ENCODE results near the gene COX11. TPM values are rescaled to one million over a fixed set of nuclear protein-coding genes. Genes with fewer than 3 reads are reported as not detected.

The COX11 gene
- total RNA-seq, 1 donor from 2014 or later: 19.6 TPM

DNA sequence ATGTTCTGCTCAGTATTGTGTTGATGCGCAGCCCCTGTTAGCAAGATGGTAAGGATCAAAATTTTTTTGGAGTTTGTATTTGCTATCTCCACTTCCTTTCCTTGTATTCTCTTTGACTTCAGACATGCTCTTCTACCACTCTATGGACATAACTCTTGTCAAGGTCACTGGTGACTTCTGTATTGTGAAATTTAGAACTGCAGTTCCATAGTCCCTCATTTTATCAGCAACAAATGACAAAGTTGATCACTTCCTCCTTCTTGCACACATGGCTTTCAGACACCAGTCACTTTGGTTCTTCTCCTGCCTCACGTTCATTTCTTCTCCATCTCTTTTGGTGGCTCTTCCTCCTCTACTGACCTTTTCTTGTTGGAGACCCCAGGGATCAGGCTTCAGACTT, 21.1 kb downstream of the COX11 start:
- H3K4me1 ChIP-seq: no peaks in the 10 kb centered on the region
- no peak overlapping the region for H3K4me3 ChIP-seq
- no peaks in the 10 kb centered on the region for H3K27me3 ChIP-seq
- no peaks in the 10 kb centered on the region for H3K9me3 ChIP-seq
- TF ChIP-seq, protein P1, sequence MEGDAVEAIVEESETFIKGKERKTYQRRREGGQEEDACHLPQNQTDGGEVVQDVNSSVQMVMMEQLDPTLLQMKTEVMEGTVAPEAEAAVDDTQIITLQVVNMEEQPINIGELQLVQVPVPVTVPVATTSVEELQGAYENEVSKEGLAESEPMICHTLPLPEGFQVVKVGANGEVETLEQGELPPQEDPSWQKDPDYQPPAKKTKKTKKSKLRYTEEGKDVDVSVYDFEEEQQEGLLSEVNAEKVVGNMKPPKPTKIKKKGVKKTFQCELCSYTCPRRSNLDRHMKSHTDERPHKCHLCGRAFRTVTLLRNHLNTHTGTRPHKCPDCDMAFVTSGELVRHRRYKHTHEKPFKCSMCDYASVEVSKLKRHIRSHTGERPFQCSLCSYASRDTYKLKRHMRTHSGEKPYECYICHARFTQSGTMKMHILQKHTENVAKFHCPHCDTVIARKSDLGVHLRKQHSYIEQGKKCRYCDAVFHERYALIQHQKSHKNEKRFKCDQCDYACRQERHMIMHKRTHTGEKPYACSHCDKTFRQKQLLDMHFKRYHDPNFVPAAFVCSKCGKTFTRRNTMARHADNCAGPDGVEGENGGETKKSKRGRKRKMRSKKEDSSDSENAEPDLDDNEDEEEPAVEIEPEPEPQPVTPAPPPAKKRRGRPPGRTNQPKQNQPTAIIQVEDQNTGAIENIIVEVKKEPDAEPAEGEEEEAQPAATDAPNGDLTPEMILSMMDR (IDR thresholded peaks at IDR 0.05): no peak
- no peak for DNase-seq (ENCODE audit: low spot score in 2 of 2)
- peaks cover 17 to 33% of the 10 kb centered on the region in 2 donors for H3K36me3 ChIP-seq
- intact Hi-C loops (cut with DNase I): no loop called here
- H3K27ac ChIP-seq: no peak overlapping the region

DNA sequence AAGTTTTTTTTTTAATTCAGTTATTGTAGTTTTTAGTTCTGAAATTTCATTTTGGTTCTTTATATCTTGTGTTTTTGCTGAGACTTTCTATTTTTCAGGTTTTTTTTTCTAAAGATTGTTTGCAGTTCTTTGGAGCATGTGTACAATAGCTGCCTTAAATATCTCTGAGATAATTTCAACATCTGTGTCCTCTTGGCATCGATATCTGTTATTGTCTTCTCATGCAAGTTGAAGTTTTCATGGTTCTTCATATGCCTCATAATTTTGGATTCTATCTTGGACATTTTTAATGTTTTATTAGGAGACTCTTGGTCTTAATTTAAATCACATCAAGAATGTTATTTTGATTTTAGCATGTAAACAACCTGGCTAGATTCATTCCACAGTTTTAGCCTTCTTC, 22.8 kb downstream of the COX11 start:
- H3K4me3 ChIP-seq: no peak overlapping the region
- intact Hi-C loops (cut with DNase I): no loop called here
- peaks cover 11 to 22% of the 10 kb centered on the region in 2 donors for H3K36me3 ChIP-seq
- no peak for DNase-seq (ENCODE audit: low spot score in 2 of 2)
- TF ChIP-seq, protein P1 (IDR thresholded peaks at IDR 0.05): no peak
- no peaks in the 10 kb centered on the region for H3K9me3 ChIP-seq
- H3K27ac ChIP-seq: no peak overlapping the region
- H3K4me1 ChIP-seq: no peaks in the 10 kb centered on the region
- H3K27me3 ChIP-seq: no peaks in the 10 kb centered on the region

GRCh38 chr17:54945231-54945630, 23.2 kb downstream of the COX11 start:
- no peaks in the 10 kb centered on the region for H3K4me1 ChIP-seq
- no peak overlapping the region for H3K27ac ChIP-seq
- TF ChIP-seq, protein P1 (IDR thresholded peaks at IDR 0.05): no peak
- no peaks in the 10 kb centered on the region for H3K27me3 ChIP-seq
- peaks cover 14 to 22% of the 10 kb centered on the region in 2 donors for H3K36me3 ChIP-seq
- H3K9me3 ChIP-seq: no peaks in the 10 kb centered on the region
- intact Hi-C loops (cut with DNase I): no loop called here
- no peak for DNase-seq (ENCODE audit: low spot score in 2 of 2)
- H3K4me3 ChIP-seq: no peak overlapping the region

- Histone ChIP-seq H3K27me3 (no peaks in the 10 kb centered on the region), H3K27ac (no peak overlapping the region), H3K9me3 (no peaks in the 10 kb centered on the region), H3K4me1 (no peaks in the 10 kb centered on the region), H3K4me3 (no peak overlapping the region), H3K36me3 (peaks cover 16 to 21% of the 10 kb centered on the region in 2 donors)
- TF ChIP-seq, protein P1 (IDR thresholded peaks at IDR 0.05): no peak
- intact Hi-C loops (cut with DNase I): no loop called here
- DNase-seq (ENCODE audit: low spot score in 2 of 2): no peak
Measured at GRCh38 chr17:54944796-54945195, 23.7 kb downstream of the COX11 start.

DNA sequence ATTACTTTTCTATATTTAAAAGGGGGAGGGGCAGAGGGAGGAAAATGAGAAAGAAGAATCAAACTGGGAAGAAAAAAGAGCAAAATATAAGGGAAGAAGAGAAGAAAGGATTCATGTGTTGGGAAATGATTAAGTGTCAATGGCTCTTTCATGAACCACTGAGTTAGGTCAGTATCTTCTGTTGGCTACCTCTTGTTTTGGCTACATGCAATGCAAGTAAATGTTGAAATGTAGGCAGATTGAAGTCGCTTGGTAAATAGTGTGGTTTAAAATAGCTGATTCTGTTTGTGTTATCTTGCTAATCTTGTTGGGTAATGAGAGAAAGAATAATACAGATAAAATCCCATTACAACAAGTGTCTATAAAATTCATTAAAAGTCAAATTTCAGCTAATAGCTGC, 27.2 kb downstream of the COX11 start:
- intact Hi-C loops (cut with DNase I): no loop called here
- peaks cover 7 to 31% of the 10 kb centered on the region in 2 donors for H3K36me3 ChIP-seq
- H3K27me3 ChIP-seq: no peaks in the 10 kb centered on the region
- no peak overlapping the region for H3K4me3 ChIP-seq
- TF ChIP-seq, protein P1 (IDR thresholded peaks at IDR 0.05): no peak
- DNase-seq (ENCODE audit: low spot score in 2 of 2): no peak
- H3K27ac ChIP-seq: no peak overlapping the region
- no peaks in the 10 kb centered on the region for H3K9me3 ChIP-seq
- no peaks in the 10 kb centered on the region for H3K4me1 ChIP-seq

GRCh38 chr17:54937426-54937825, 31.0 kb downstream of the COX11 start:
- H3K9me3 ChIP-seq: no peaks in the 10 kb centered on the region
- no peaks in the 10 kb centered on the region for H3K27me3 ChIP-seq
- TF ChIP-seq, protein P1 (IDR thresholded peaks at IDR 0.05): no peak
- H3K4me3 ChIP-seq: no peak overlapping the region
- H3K4me1 ChIP-seq: no peaks in the 10 kb centered on the region
- intact Hi-C loops (cut with DNase I): no loop called here
- H3K36me3 ChIP-seq: peaks cover 24 to 57% of the 10 kb centered on the region in 2 donors
- H3K27ac ChIP-seq: no peak overlapping the region
- DNase-seq (ENCODE audit: low spot score in 2 of 2): no peak
